Fibroblast of skin of scalp (primary cell): ENCODE data around the gene PXMP2. TPM values are rescaled to one million over a fixed set of nuclear protein-coding genes. Genes with fewer than 3 reads are reported as not detected.

Experiments used
- DNase-seq: peaks from one replicate; pipeline ENCODE4 v3.0.0-alpha.2; 2013
- polyA plus RNA-seq, 2 experiments: library from polyadenylated mRNA; unstranded; fragments of 120-200 nt; gene quantifications; one replicate each; pipeline ENCODE4 v1.2.1, GENCODE V29; 2013; ENCODE audit not compliant: insufficient read length in 2 of 2

Gene PXMP2
- 33.3 TPM for polyA plus RNA-seq (2013, experiment 1 of 2; ENCODE audit: insufficient read length)
- 27.8 TPM for polyA plus RNA-seq (2013, experiment 2 of 2; ENCODE audit: insufficient read length)

GRCh38 chr12:132687211-132688164, at the start of gene PXMP2, which contains the start of gene POLE:
Gene PXMP2, plus strand, starts transcription at chr12:132687587. Its CDS starts 84 bp downstream, at chr12:132687671.
Gene POLE, minus strand, starts transcription at chr12:132687342. Its CDS starts 27 bp downstream, at chr12:132687315.
- peak; percentile 97 for DNase-seq

- no peak for DNase-seq
These were observed 49.6 kb upstream of the PXMP2 start for GRCh38 chr12:132637811-132638210.

GRCh38 chr12:132638541-132639408, 48.6 kb upstream of the PXMP2 start:
- DNase-seq: peak; percentile 38

- no peak for DNase-seq
These were observed 47.3 kb upstream of the PXMP2 start for GRCh38 chr12:132639956-132640520.

GRCh38 chr12:132640936-132641335, 46.5 kb upstream of the PXMP2 start:
- no peak for DNase-seq

- DNase-seq: no peak
These were observed 45.4 kb upstream of the PXMP2 start for GRCh38 chr12:132641811-132642650.

GRCh38 chr12:132642846-132643835, 44.2 kb upstream of the PXMP2 start:
- DNase-seq: no peak

GRCh38 chr12:132646850-132647249, 40.5 kb upstream of the PXMP2 start:
- DNase-seq: no peak

- no peak for DNase-seq
These were observed 39.5 kb upstream of the PXMP2 start for GRCh38 chr12:132647858-132648257.

GRCh38 chr12:132648616-132649225, 38.7 kb upstream of the PXMP2 start:
- DNase-seq: no peak

- DNase-seq: no peak
These were observed 38.0 kb upstream of the PXMP2 start for GRCh38 chr12:132649226-132649945.

- no peak for DNase-seq
These were observed 35.8 kb upstream of the PXMP2 start for GRCh38 chr12:132651444-132652100.

GRCh38 chr12:132653567-132654290, 33.7 kb upstream of the PXMP2 start:
- no peak for DNase-seq

GRCh38 chr12:132657004-132657727, 30.2 kb upstream of the PXMP2 start:
- DNase-seq: no peak

GRCh38 chr12:132658149-132658894, 29.1 kb upstream of the PXMP2 start:
- no peak for DNase-seq

- no peak for DNase-seq
These were observed 28.2 kb upstream of the PXMP2 start for GRCh38 chr12:132659146-132659545.
